DND-41 (cell line): ENCODE data around the gene CKS1B.

Experiments used
- EZH2 ChIP-seq: IDR thresholded peaks from 3 replicates; pipeline ENCODE4 v1.6.1; 2012; ENCODE audit warnings: borderline replicate concordance, low read depth, mild to moderate bottlenecking, moderate library complexity, low read length, inconsistent platforms; ENCODE audit not compliant: severe bottlenecking
- TF ChIP-seq, protein P1 (sequence below): IDR thresholded peaks from 2 replicates; pipeline ENCODE4 v1.5.1; 2012; ENCODE audit warnings: borderline replicate concordance, low read length, moderate library complexity, mild to moderate bottlenecking; ENCODE audit not compliant: poor library complexity, severe bottlenecking; ENCODE audit errors: extremely low read depth

DNA sequence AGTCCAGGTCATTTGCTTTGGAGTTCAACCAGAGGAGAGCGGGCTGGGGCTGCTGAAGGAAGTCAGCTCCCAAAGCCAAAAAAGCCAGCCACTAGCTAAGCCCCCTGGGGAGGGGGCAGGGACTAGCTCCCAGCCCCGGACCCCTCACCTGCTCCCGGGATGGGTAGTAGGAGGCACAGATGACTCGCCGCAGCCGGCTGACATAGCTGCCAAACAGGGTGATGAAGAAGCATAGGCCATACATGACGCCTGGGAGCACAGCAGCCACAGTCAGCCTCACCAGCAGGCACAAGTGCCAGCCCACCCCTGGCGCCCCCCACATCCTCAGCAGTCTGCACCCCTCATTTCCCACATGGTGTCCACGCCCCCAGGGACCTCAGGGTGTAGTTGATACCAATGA is 51.7 kb downstream of the CKS1B start:
- TF ChIP-seq, protein P1, sequence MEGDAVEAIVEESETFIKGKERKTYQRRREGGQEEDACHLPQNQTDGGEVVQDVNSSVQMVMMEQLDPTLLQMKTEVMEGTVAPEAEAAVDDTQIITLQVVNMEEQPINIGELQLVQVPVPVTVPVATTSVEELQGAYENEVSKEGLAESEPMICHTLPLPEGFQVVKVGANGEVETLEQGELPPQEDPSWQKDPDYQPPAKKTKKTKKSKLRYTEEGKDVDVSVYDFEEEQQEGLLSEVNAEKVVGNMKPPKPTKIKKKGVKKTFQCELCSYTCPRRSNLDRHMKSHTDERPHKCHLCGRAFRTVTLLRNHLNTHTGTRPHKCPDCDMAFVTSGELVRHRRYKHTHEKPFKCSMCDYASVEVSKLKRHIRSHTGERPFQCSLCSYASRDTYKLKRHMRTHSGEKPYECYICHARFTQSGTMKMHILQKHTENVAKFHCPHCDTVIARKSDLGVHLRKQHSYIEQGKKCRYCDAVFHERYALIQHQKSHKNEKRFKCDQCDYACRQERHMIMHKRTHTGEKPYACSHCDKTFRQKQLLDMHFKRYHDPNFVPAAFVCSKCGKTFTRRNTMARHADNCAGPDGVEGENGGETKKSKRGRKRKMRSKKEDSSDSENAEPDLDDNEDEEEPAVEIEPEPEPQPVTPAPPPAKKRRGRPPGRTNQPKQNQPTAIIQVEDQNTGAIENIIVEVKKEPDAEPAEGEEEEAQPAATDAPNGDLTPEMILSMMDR: no peak
- no peak for TF ChIP-seq EZH2
